ACC112 (cell line): ENCODE data around the gene PPA1.
A peak's percentile ranks its signal among the peaks of the same experiment; 100 is the strongest.
"Not testable (repeated sequence)": the region's sequence is repeated elsewhere in the genome, so short reads cannot be mapped to it uniquely, and the experiment has no call there.

Experiments used
- H2AFZ ChIP-seq: fragments of 200-600 bp; sonication (generic); one replicate; pipeline ENCODE4 v1.6.0; 2017; ENCODE audit warnings: antibody characterized with exemption, low read length; ENCODE audit not compliant: unreplicated experiment
- H3K27ac ChIP-seq: fragments of 200-600 bp; sonication (generic); 2 replicates; pipeline ENCODE4 v1.5.1; 2014; ENCODE audit warnings: low read depth, mild to moderate bottlenecking, antibody characterized with exemption, low read length, moderate library complexity
- H3K27me3 ChIP-seq: fragments of 200-600 bp; sonication (generic); 2 replicates; pipeline ENCODE4 v1.6.1; 2014; ENCODE audit warnings: mild to moderate bottlenecking, antibody characterized with exemption, low read length, moderate library complexity, mixed read lengths; ENCODE audit not compliant: insufficient read depth
- H3K36me3 ChIP-seq: fragments of 200-600 bp; sonication (generic); 2 replicates; pipeline ENCODE4 v1.6.1; 2016; ENCODE audit warnings: mild to moderate bottlenecking, antibody characterized with exemption, low read length, moderate library complexity, mixed read lengths; ENCODE audit not compliant: insufficient read depth
- H3K4me1 ChIP-seq: fragments of 200-600 bp; sonication (generic); one replicate; pipeline ENCODE4 v1.6.1; 2016; ENCODE audit warnings: low read length, mixed read lengths; ENCODE audit not compliant: insufficient read depth, unreplicated experiment, control insufficient read depth
- H3K4me3 ChIP-seq: fragments of 200-600 bp; sonication (generic); 2 replicates; pipeline ENCODE4 v1.5.1; 2014; ENCODE audit warnings: mild to moderate bottlenecking, low read depth, low read length
- H3K79me2 ChIP-seq: fragments of 200-600 bp; sonication (generic); one replicate; pipeline ENCODE4 v1.6.0; 2016; ENCODE audit warnings: low read length; ENCODE audit not compliant: control insufficient read depth, unreplicated experiment, insufficient read depth

The PPA1 gene

DNA sequence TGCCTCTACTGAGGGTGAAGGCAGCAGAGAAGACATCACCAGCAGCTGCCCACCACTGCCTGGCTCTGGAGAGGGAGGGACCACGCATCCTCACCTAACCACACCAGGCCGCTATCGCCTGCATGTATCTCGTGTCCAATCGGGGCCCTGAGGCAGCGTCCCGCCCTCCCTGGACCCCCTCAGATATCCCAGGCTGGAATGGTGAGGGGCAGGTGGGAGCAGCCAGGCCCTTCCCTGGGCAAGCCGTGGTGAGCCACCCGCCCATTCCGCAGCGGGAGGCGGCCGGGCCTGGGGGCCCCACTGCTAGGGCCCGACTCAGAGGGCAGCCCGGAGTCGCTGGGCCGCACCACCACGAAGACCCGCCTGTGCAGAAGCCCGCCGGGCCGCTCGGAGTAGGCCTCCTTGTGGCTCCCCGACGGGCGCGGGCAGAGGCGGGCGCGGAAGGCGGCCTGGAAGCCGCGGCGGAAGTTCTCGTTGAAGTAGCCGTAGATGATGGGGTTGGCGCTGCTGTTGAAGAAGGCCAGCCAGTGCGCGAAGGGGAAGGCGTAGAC lies 21.6 kb upstream of the PPA1 start:
- Histone ChIP-seq H3K4me1 (peaks cover 5% of the 10 kb centered on the region), H2AFZ (no peak overlapping the region), H3K27ac (no peak overlapping the region), H3K79me2 (no peaks in the 10 kb centered on the region), H3K4me3 (no peak overlapping the region), H3K27me3 (peaks cover 21% of the 10 kb centered on the region), H3K36me3 (no peaks in the 10 kb centered on the region)

DNA sequence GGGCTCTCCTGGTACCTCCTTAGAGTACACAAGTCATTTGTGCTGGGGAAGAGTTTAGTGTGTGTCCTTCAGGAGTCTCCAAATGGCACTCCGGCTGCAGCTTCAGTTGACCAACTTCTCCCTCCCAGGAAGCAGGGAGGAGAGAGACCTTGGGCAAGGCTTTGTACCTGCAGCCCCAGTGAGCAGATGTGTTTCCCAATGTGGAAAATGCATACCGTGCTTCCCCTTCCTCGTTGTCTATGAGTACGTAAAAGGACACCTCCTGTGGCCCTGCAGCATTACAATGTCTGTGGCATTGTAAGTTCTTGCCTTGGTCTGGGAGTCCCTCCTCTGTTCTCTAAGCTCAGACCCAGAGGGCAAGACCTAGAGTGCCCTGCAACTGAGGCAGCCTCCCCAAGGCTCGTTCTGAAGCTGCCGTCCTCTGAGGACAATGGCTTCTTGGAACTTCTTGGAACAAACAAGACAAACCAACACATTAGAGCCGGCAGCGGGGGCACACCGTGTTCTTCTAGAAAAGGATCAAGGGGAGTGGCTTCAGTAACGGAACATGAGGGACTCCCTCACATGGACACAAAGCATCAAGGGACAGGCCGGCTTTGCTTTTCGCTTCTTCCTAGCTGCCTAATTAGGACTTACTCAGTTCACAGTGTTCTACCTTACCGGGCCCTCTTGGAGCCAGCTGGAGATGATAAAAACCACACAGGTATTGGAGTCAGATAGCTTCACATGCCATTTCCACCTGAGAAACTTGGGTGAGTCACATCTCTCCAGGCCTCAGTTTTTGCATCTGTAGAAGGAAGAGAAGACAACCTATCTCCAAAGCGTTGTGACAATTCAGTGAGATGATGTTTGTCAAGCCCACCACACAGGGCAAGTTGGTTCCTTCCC lies 20.9 kb upstream of the PPA1 start:
- Histone ChIP-seq H3K4me3 (no peak overlapping the region), H3K4me1 (peaks cover 5% of the 10 kb centered on the region), H3K27me3 (peaks cover 21% of the 10 kb centered on the region), H3K79me2 (no peaks in the 10 kb centered on the region), H3K36me3 (no peaks in the 10 kb centered on the region), H3K27ac (no peak overlapping the region), H2AFZ (no peak overlapping the region)

DNA sequence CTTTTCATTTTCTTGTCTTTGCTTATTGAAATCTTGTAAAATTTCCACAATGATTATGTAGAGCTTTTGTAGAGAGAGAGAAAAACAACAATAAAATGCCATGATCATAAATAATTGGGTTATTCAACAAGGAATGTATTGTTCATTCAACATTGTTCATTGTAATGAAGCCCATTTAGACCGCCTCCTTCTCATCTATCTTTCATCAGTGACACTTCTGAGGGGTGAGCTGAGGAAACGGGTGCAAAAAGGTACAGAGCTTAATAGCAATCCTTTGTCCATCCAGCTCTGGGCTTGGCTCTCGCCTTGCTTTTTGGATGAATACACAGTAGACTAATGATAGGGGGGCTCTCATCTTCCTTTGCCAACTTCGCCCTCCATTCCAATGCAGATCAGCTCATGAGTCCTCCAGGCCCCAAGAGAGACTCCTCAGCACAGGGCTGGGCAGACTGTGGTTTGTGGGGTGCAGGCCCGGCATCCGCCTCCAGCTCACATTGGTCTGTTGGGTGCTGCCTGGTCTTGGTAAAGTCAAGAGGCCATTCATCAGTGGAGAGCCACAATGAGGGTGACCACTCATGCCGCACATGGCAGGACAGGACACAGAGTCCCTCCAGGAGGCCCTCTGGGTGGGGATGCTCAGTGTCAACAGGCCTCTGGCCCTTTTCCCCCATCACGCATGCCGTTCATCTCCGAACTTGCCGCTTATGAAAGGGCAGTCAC lies 17.9 kb upstream of the PPA1 start:
- Histone ChIP-seq H3K79me2 (no peaks in the 10 kb centered on the region), H3K4me1 (no peaks in the 10 kb centered on the region), H3K27ac (no peak overlapping the region), H2AFZ (no peak overlapping the region), H3K36me3 (no peaks in the 10 kb centered on the region), H3K27me3 (peaks cover 43% of the 10 kb centered on the region), H3K4me3 (no peak overlapping the region)

DNA sequence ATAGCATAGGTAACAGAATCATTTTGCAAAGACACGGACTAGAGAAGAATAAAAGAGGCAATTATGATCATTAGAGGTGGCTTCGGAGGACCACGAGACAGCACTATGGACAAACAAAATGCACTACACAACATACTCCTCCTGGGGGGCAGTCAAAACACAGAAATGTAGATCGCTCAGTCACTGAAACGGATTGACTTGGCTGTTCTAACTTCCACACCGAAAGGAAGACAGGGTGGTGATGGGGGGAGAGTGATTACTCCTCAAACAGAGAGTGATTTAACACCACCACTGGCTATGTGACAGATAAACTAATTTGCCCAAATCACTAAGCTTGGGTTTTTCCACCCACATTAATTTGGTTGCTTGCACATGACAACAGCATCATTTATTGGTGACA lies 14.1 kb upstream of the PPA1 start:
- Histone ChIP-seq H3K36me3 (no peaks in the 10 kb centered on the region), H3K4me1 (no peaks in the 10 kb centered on the region), H2AFZ (no peak overlapping the region), H3K79me2 (no peaks in the 10 kb centered on the region), H3K27me3 (peaks cover 59% of the 10 kb centered on the region), H3K27ac (no peak overlapping the region), H3K4me3 (no peak overlapping the region)

DNA sequence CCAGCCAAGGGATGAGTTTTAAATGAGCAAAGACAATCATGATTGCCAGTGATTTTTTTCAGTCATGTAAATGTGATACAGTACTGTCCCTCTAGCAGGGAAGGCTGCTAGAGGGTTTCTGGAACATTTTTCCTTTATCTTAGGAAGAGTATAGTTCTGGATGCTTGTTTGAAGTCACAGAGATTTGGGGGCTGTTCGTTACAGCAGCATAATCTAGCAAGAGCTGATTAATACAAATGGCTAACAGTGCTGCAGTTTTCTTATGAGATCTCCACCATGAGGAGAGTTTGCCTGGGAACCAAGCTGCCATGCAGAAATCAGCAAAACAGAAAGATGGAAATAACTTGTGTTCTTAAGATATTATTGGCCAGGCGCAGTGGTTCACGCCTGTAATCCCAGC lies 7.9 kb upstream of the PPA1 start:
- H3K4me3 ChIP-seq, result no peak overlapping the region
- H3K4me1 ChIP-seq, result no peaks in the 10 kb centered on the region
- no peak overlapping the region for H2AFZ ChIP-seq
- H3K36me3 ChIP-seq, result no peaks in the 10 kb centered on the region
- H3K79me2 ChIP-seq, result no peaks in the 10 kb centered on the region
- H3K27me3 ChIP-seq, result peaks cover 32% of the 10 kb centered on the region
- H3K27ac ChIP-seq, result no peak overlapping the region

DNA sequence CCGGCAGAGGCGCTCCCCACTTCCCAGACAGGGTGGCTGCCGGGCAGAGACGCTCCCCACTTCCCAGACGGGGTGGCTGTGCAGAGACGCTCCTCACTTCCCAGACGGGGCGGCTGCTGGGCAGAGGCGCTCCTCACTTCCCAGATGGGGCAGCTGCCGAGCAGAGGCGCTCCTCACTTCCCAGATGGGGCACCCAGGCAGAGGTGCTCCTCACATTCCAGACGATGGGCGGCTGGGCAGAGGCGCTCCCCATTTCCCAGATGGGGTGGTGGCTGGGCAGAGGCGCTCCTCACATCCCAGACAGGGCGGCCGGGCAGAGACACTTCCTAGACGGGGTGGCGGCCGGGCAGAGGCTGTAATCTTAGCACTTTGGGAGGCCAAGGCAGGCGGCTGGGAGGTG lies 6.8 kb upstream of the PPA1 start:
- H2AFZ ChIP-seq, H3K79me2 ChIP-seq, H3K4me3 ChIP-seq, H3K4me1 ChIP-seq, H3K36me3 ChIP-seq, H3K27ac ChIP-seq: not testable (repeated sequence)
- peaks cover 21% of the 10 kb centered on the region for H3K27me3 ChIP-seq

DNA sequence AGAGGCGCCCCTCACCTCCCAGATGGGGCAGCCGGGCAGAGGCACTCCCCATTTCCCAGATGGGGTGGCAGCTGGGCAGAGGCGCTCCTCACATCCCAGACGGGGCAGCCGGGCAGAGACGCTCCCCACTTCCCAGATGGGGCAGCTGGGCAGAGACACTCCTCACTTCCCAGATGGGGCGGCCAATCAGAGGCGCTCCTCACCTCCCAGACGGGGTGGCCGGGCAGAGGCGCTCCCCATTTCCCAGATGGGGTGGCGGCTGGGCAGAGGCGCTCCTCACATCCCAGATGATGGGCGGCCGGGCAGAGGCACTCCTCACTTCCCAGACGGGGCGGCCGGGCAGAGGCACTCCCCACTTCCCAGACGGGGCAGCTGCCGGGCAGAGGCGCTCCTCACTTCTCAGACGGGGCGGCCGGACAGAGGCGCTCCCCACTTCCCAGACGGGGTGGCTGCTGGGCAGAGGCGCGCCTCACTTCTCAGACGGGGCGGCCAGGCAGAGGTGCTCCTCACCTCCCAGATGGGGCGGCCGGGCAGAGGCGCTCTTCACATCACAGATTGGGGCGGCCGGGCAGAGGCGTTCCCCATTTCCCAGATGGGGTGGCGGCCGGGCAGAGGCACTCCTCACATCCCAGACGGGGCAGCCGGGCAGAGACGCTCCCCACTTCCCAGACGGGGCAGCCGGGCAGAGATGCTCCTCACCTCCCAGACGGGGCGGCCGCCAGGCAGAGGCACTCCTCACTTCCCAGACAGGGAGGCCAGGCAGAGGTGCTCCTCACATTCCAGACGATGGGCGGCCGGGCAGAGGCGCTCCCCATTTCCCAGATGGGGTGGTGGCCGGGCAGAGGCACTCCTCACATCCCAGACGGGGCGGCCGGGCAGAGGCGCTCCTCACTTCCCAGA lies 6.1 kb upstream of the PPA1 start:
- peaks cover 14% of the 10 kb centered on the region for H3K27me3 ChIP-seq
- not testable (repeated sequence) for H2AFZ ChIP-seq, H3K4me3 ChIP-seq, H3K79me2 ChIP-seq, H3K36me3 ChIP-seq, H3K27ac ChIP-seq
- H3K4me1 ChIP-seq, result peaks cover 12% of the 10 kb centered on the region

DNA sequence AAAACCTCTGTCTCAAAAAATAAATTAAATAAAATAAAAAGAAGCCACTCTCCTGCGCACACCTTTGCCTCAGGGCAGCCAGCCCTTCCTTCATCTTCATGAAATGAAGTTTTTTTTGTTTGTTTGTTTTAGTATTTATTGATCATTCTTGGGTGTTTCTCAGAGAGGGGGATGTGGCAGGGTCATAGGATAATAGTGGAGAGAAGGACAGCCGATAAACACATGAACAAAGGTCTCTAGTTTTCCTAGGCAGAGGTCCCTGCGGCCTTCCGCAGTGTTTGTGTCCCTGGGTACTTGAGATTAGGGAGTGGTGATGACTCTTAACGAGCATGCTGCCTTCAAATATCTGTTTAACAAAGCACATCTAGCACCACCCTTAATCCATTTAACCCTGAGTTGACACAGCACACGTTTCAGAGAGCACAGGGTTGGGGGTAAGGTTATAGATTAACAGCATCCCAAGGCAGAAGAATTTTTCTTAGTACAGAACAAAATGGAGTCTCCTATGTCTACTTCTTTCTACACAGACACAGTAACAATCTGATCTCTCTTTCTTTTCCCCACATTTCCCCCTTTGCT lies 4.8 kb upstream of the PPA1 start:
- not testable (repeated sequence) for H3K27ac ChIP-seq, H2AFZ ChIP-seq, H3K4me3 ChIP-seq, H3K36me3 ChIP-seq, H3K27me3 ChIP-seq, H3K79me2 ChIP-seq
- H3K4me1 ChIP-seq, result peaks cover 15% of the 10 kb centered on the region

DNA sequence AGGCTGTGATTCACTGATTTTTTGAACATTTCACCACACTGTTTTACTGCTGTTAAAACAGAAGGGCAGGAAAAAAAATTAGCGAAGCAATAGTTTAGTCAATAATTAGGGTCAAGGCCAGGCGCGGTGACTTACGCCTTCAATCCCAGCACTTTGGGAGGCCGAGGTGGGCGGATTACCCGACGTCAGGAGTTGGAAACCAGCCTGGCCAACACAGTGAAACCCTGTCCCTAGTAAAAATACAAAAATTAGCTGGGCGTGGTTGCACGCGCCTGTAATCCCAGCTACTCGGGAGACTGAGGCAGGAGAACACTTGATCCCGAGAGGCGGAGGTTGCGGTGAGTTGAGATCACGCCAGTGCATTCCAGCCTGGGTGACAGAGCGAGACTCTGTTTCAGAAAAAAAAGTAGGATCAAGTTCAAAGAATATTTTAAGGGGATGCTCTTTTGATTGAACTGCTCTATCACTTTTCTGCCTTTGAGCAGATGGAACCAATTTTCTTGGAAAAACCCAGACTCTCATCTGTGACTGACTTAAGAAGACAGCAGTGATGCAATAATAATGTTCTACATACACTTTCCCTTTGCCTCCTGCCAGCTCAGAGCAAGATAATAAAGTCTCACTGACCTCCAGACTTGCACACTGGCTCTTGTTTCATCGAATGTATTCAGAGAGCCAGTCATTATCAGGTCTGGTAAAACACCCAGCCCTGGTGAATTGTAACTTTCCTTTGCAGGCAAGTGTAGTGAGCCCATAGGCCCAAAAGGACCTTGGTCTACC lies 1.6 kb upstream of the PPA1 start:
- peaks cover 21% of the 10 kb centered on the region for H3K4me1 ChIP-seq
- peak overlapping the region; percentile 78 for H2AFZ ChIP-seq
- H3K79me2 ChIP-seq, result peaks cover 26% of the 10 kb centered on the region
- peak overlapping the region; percentile 100 for H3K4me3 ChIP-seq
- no peaks in the 10 kb centered on the region for H3K27me3 ChIP-seq
- no peaks in the 10 kb centered on the region for H3K36me3 ChIP-seq
- H3K27ac ChIP-seq, result peak overlapping the region; percentile 92
